NCI-H774 (cell line): Measurements from ENCODE around the gene NEDD4L.
"Not testable (repeated sequence)": the region's sequence is repeated elsewhere in the genome, so short reads cannot be mapped to it uniquely, and the experiment has no call there.

Source experiments
- DNase-seq: peaks from one replicate; lab custom pipeline; 2025; lab: John Stamatoyannopoulos, UW

The NEDD4L gene

DNA sequence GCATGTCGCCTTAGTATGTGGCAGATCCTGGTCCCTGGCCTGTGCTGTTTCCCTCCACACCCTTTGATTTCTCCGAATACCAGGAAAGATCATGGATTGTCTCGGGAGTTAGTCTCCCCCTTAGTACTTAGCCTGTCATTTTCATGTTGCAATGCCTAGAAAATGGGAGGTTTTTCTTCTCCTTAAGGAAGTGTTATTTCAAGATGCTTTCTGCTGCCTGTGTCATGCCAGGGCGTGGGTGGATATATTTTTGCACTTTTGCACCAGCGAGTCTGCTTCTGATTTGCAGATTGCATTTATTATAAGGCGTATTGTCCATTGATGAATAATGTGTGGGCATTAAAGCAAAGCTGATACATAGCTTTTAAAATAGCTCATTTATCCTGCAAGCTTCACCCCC, 223.5 kb downstream of the NEDD4L start:
- DNase-seq = no peak

DNA sequence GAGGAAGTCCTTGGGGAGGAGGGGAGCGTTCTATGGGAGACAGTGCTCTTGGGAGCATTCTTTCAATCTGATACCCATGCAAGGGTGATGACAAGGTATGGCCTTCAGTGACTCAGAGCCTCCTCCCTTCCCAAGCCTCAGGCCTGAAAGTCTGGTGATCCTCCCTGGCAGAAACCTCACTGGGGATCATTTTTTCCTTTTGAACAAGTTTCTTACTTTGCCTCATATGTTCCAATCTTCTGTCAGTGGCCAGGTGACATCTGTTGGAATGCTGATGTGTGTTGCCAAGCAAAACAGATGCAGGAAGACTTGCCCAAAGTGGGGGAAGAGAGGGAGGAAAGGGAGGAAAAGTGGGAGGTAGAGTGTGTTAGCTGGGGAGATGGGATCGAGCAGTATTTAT, 224.8 kb downstream of the NEDD4L start:
- no peak for DNase-seq

DNA sequence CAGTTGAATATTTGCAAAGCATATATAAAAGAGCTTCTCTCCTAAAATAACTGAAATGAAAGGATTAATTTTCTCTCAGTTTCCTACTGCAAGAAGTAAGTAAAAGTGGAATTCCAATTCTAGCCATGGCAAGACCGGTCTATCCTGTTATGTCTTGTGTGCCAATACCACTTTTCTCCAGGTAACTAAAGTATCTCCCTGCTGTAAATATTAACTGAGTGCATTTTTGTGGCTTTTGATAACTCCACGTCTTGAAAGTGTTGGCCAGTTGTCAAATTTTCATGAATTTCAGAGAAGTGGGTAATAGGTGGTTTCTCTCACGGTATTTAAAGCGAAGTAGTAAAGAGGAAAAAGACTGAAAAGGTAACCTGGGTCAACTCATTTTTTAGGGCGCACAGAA, 225.9 kb downstream of the NEDD4L start:
- no peak for DNase-seq

DNA sequence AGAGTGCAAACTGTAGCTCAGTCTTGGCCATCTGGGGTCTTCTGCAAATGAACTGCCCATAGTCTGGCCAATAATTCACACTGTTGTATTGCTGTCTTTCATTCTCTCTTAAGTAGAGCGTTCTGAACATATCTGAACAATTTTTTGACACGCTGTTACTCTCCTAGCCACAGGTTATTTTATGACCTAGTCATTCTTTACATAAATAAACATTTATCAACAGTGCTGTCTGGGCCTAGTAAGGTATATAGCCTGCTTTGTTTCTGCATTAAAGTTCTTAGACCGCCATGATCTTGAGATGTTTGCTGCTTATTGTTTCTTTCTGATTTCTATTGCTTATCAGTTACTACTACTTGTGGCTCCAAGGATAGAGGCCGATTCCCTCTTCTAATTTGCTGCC, 226.4 kb downstream of the NEDD4L start:
- DNase-seq = no peak

DNA sequence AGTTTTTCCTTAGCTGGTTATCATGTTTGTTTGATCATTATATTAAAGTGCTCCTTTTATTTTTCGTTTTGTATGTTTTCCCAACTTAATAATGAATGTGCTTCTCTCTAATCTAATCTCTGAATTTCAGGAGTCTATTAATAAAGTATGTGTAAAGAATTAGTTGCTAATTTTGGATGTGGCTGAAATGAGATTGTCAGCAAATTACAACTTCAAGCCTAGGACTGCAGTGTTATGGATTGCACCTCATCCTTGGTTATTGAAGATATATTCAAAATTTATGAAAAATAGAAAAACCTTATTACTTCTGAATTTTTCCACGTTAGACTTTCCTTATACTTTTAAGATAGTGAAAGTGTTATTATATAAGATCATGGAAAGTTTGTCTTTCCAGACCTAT, 227.7 kb downstream of the NEDD4L start:
- no peak for DNase-seq

DNA sequence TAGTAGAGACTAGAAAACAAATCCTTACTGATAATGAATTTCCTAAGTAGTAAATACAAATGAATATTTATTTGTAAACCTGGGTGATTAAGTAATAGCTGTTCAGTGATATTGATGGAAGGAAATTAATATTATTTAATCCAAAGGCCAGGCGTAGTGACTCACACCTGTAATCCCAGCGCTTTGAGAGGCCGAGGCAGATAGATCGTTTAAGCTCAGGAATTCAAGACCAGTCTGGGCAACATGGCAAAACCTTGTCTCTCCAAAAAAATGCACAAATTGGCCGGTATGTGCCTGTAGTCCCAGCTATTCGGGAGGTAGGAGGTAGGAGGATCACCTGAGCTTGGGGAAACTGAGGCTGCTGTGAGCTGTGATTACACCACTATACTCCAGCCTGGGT, 228.2 kb downstream of the NEDD4L start:
- DNase-seq = no peak

DNA sequence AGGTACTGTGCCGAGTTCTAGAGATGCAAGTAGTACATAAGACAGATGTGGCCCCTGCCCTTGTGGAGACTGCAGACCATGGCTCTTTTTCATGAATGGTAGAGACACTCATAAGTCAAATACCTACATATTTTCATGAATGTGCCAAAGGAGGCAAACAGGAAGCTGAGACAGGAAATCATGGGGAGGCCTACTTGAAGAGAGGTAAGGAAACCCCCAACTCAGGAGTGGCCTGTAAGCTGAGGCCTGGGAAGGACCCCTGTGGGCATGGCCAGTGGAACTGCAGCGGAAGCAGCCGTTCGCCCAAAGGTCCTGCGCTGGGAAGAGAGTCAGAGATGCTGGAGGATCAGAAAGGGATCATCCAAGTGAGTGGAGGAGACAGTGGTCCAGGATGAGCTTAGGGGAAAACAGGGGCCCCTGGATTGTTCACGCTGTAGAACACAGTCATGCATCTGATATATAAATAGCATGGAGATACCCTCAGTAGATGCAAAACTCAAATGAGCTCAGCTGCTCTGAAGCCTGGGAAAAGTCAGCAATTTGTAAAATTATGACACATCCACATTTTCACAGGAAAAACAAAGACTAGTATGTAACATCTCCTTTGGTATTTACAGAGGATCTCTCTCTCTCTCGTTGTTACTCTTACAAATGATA, 228.9 kb downstream of the NEDD4L start:
- no peak for DNase-seq

DNA sequence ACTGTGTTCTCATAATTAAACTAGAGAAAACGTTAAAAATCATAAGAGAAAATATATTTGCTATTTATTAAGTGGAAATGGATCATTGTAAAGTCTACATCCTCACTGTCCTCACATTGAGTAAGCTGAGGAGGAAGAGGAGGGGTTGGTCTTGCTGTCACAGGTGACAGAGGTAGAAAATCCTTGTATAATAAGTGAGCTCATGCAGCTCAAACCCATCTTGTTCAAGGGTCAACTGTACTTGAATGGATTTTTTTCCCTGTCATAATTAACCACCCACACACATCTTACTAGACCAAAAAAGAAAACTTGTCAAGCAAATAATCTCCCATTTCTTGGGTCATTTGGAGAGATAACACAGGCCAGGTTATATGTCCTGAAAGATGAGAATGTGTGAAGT, 231.2 kb downstream of the NEDD4L start:
- DNase-seq = no peak

DNA sequence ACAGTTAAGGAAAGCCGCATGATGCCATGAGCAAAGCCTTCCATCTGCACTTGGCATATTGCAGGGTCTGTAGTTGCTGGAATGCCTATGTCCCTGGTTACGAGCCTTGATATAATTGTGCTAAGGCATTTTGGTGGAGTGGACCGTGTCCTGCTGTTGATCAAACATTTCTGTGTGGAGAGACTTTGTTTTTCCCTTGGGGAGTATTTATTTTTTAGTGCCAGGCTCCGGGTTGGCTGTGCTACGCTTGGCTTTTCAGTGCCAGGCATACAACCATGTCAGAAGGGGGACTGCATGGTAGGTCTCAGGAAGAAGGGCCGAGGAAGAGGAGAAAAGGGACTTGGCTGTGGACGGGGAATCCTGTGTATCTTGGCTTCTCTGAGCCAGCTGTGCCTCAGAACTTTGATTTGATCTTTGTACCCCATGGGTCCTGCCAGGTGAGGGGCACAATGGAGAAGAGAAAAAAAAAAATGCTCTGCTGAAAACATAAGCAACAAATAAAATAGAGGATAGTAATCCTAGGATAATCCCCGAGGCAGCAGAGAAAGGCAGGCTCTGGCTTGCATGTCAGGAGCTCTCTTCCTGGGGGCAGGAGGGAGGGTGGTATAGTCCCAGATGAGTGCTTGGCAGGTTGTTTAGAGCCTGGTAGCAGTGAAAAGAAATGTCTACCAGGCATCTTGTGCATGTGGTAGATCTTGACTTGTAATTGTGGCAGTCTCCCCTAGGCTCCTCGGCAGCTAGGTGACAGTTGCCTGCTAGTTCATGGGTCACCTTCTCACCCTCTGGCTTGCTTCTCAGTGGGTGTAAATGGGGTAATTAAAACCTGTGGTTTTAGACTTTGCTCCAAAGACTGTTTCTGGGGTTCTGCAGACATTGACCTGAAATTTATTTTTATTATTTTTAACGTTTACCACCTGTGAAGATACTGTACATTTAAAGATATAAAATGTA, 233.0 kb downstream of the NEDD4L start:
- no peak for DNase-seq

DNA sequence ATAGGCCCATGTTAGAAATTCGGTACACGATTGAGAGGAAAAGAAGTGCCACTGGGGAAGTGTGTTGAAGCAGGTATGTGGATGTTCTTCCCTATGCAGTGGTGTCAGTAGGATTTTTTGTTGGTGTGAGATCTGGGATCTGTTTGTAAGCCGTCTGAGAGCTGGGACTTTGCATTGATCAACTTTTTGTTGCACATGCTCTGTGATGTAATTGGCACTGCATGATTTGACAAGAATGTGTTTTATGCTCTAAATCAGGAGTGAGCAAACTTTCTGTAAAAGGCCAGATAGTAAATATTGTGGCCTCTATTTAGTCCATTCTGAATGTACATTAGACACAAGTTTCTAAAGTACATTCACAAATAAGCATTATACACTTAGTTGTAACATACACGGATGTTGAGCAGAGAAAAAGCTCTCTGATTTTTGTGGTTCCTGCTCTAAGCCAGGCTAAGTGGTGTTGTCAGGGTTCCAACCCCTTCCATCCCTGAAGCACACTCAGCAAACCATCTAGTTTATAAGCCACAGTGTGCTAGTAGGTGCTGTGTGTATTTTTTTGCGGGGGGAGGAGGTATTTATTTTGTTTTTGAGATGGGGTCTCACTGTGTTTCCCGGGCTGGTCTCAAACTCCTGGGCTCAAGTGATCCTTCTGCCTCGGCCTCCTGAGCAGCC, 235.6 kb downstream of the NEDD4L start:
- DNase-seq = no peak

DNA sequence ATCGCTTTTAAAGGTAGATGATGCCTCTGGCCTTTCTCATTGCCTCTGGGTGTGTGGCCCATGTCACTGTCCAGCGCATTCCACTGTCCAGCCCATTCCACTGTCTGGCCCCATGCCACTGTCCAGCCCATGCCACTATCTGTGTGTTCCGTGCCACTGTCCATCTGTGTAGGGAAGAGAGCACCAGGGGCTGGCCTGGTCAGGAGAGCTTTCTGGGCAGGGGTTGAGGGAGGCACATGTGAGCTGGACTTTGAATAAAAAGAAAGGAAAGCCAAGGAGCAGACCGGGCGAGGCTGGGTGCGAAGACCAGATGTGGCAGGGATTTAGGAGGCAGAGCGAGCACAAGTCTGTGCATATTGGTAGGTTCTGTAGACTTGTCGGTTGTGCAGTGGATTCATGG, 236.2 kb downstream of the NEDD4L start:
- no peak for DNase-seq

DNA sequence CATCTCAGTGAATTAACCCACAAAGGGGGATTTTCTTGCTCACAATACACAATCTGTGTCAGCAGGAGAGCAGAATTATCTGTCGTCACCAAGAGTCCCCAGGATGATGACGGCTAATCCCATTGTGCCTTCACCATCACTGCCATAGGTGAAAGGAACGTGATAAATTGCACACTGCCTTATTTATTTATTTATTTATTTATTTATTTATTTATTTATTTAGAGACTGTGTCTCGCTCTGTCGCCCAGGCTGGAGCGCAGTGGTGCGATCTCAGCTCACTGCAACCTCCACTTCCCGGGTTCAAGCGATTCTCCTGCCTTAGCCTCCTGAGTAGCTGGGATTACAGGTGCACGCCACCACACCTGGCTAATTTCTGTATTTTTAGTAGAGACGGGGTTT, 238.8 kb downstream of the NEDD4L start:
- not testable (repeated sequence) for DNase-seq

DNA sequence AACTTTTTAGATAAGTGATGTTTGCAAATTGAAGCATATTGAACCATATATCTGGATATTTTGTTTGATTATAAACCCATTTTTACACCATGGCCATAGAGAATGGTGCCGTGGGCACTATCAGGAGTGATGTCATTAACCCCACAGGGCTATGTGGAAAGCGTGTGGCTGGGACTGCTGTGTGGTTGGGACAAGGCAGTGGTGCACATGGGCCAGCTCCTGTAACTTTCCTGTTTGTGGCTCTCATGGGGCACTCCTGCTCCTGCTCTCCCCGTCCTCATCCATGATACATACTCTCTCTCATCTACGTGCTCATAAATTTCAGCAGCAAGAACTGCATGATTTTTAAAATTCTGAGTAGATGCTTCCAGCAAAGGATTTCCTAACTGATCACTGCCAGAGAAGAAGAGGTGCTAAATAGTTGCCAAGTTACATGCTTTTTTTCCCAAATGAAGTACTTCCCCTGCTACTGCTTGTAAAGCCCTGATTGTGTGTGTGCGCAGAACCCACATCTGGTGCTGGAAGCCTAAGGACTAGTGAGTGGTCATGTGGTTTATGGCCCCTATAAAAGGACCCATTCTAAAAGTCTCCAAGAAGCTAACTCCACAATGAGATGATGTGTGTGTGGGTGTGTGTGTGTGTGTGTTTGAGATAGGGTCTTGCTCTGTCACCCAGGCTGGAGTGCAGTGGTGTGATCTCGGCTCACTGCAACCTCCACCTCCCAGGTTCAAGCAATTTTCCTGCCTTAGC, 240.8 kb downstream of the NEDD4L start:
- DNase-seq = no peak

DNA sequence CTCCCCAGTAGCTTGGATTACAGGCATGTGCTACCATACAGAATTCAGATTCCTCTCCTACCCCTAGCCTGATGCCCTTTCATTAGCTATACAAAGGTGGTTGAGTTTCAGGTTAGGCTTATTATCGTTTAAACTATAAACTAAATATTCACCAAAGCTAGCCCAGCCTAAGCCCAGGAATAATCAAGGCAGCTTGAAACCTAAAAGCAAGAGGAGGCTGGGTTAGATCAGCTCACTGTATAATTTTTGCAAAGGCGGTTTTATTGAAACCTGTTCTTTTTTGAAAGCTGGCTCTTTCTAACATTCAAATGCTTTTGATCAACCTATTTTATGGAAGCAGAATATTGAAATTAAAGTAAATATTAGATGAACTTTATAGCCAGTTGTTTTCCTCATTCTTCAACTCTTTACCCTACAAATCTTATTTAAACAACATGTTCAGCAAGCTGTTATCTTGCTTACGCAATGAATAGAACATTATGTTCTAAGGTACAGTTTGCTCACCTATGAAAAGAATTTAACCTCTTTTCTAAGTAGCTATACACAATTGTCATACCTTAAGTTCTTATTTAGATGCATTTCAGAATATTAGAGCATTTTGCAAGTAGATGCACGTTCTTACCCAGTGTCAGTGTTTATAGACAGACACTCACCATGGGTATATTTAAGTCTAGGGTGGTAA, 241.6 kb downstream of the NEDD4L start:
- DNase-seq = no peak

DNA sequence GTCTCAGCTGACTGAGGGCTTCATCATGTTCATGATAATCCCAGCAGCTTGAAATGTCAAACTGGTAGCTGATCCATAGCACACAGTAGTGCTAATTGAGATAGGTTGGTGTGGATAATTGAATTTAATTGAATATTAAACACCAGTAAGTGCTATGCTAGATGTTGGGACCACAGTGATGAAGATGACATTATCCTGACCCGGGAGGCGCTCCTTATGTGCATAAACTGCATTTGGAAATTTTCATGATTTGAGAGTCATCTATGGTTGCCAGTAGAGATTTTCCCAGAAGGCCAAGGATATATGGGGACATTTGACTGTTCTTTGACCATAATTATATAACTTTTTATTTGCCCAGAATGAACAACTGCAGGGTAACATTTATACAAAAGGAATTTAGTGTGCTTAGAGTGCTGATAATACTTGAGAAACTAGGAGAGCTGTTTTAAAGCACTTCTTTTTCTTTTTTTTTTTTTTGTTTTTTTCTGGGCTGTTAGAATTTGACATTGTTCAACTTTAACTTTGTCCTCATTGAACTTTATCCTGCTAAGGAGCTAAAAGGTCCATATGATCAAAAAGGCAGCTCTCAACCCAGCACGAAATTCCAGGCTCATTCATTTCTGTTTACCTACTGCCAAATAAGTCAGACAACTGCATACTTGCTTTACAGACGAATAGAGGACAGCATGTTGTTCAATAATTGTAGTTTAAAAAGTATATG, 242.8 kb downstream of the NEDD4L start:
- no peak for DNase-seq

DNA sequence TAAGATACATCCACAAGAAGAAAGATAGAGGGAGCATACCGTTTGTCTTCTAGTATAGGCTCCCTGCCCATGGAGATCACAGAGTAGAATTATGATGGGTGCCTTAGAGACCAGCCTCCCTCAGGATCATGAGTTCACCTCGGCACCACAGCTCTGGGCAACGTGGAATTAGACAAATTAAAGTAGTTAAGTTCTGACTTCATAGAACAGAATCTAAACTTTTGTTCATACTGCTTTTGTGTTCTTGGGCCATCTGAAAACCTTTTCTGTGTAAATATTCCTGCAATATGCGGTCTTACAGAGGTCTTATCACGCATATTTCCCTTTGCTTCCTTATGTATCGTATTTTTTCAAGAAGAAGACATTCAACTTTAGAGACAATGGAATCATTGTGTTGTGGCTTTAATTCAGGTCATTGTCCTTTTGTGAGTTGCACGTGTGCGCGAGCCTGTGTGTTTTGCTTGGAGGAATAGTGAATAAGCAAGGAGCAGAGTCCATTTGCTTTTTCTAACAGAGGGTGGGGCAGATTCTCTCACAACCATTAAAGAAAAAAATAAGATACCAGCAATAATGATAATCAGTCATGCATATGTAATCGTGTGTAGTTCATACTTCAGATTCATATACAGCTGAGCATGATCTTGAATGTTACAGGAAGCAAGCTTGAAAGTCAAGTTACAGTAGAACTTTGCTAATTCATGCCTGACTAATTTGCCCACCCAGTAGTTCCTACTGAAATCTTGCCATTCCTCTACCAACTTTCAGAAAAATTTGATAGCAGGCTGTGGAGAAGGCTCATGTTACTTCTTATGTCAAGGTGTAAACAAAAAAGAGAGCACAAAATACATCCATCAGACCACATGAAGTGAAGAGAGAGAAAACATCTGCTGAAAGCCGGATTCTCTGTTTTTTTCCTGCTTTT, 243.6 kb downstream of the NEDD4L start:
- no peak for DNase-seq

DNA sequence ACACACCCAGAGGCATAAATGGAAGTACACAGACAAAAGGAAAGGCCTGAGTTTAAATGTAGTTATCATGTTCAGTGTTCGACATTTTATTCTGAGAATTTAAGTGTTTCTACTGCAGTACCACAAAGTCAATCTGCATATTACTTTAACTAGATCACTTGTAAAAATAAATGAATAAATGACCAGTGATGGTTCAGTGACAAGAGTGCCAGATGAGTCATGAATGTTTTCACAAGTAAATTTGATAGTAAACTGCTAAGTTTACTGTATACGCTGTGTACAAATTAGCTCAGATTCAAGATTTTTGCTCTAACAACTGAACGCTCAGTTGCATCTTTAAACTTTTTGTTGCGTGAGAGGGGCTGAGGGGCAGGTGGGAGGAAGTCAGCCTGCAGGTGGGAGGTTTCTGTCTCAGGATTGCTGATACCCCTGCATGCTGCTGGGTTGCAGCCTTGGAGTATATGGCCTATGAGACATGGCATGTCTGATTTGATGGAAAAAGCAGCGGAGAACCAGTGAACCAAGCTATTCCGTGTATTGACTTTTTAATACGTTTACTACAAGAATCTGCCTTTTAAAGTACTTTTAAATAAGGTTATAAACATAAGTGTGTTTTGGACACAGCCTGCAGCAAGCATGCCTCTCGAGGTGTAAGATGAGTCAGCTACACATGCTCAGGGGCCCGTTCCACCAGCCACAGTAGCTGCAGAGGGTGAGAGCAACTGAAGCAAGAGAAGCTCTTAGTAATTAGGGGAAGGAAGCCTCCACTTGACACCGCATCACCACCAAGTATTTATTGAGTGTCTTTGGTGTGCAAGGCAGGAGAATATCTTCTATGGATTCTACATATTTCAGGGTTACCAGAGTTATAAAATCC, 245.1 kb downstream of the NEDD4L start:
- no peak for DNase-seq

DNA sequence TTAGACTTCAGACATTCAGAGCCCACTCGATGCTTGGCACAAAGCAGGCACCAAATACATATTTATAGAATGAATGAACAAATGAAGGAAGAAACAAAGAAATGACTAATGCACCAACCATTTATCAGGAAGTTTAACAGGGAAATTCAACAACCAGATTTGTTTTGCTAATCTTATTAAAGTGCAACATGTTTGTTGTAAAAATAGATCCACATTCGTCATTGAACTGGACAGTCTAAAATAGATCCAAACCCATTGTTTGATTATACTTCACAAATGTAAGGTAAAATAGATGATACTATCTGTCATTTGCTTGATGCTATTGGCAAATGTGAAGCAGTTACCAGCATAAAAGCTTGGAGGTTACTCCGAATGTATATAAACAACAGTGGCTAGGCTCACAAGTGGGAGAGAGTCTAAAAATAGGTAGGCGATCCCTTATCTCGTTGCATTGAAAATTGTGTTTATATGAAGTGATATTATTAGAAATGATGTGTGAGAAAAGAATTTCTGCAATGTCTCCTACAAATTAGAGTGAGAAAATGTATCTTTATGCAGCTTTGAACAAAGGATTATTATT, 246.2 kb downstream of the NEDD4L start:
- DNase-seq = no peak
